ENCODE measurements around the gene MYO16.

MYO16 gene

DNA sequence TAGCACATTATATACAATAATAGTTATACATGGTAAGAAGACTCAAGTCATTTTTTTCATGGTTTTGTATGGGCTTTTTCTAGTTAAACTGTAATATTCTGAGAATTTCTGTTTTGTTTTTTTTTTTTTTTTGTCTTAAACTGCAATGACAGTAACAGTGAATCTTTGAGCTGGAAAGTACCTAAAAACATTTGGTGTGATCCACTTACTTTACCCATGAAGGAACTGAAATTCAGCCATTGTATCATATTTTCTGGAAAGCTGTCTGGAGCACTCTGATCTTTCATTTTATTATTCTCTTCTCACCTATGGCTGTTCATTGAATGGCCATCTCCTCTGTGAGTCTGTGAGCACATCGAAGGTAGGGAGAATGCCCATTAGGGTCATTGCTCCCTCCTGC, 37.8 kb downstream of the MYO16 start:
- no peak for DNase-seq

DNA sequence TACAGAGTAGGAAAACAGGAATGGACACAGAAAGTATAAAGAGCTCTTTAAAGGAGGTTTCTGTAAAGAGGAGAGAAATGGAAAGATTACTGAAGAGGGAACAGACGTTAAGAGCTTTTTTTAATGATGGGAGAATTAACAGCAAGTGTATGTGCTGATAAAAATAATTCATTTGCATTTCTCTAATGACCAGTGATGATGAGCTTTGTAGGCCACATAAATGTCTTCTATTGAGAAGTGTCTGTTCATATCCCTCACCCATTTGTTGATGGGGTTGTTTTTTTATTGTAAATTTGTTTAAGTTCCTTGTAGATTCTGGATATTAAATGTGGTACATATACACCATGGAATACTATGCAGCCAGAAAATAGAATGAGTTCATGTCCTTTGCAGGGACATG, 40.0 kb downstream of the MYO16 start:
- no peak for DNase-seq

DNA sequence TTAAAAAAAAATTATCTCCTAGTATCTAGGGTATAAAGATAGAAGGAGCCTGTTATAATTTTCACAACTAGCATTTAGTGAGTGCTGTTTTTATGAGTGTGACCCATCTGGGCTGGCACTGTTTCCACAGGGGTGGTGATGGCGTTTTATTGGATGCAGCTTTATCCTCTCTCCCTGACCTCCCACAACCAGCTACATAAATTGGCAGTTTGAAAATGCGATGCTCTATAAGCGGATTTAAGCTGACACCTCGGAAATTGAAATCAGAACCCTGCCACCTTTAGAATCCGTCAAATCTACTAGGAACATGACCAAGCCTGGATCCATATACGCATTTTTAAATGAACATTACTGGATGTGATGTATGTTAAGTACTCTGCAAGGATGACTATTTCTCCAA, 44.9 kb downstream of the MYO16 start:
- DNase-seq, result no peak

DNA sequence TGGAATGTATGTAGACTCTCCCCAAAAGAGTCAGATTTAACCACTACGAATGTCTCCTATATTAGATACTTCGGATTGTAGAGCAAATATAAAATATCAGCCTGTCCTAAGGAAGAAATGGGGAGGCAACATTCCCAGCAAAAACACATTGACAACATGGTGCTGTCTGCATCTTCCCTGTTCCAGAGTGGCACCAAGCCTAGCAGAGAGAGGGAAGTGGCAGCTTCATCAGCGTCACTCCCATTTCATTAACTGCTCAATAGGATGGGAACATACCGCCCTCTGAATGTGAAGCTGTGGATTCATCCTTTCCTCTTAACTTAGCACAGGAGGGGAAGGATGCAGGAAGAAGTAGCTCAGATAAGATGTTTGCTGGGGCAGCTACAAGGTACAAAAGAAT, 45.4 kb downstream of the MYO16 start:
- no peak for DNase-seq

DNA sequence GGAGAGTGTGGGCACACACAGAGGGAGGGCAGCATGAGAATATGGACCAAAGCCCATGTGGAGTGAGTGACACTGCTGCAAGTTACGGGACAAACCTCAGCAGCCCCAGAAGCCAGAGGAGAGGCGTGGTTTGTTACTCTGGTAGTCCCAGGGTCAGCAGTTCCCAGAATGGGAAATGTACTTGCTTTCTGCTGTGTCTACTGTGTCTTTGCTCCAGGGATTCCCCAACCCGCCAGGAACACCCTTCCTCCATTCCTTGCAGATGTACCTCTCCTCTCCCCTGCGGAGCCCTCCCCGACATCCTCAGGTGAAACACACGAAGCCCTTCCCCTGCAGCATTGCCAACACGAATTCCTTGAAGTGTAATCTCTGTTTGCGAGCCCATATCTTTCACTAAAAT, 47.2 kb downstream of the MYO16 start:
- no peak for DNase-seq

DNA sequence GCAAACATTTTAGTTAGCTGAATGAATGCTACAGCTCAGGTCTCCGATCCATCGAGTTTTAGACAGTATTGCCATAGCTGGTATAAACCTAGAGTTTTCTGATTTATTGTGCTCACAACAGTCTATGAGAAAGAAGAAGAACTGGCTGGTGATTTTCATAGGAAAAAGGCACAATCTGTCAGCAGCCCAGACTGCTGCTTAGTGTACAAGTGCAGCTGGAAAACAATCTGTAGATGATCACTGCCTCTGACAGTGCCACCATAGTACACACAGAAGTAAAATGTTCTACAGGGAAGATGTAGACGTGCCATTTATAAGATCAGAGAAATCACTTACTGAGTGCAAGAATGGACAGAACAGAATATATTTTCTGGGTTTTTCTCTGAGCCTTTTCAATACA, 48.4 kb downstream of the MYO16 start:
- DNase-seq, result no peak

DNA sequence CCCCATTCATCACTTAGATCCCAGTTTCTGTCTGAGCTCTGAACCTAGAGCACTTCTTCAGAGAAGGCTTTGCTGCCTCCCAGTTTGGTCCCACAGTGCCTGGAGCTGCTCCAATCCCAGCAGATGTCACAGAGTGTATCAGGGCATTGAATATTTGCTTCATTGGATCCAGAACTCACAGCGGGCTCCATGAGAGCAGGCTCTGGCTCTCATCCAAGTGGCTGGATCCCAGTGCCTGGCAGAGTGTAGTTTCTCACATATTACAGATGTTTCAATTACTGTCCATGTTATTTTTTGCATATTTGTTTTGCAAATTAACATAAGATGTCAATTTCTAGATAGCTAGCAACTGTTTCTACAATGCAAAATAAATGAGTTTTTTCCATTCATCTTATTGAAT, 50.6 kb downstream of the MYO16 start:
- no peak for DNase-seq

DNA sequence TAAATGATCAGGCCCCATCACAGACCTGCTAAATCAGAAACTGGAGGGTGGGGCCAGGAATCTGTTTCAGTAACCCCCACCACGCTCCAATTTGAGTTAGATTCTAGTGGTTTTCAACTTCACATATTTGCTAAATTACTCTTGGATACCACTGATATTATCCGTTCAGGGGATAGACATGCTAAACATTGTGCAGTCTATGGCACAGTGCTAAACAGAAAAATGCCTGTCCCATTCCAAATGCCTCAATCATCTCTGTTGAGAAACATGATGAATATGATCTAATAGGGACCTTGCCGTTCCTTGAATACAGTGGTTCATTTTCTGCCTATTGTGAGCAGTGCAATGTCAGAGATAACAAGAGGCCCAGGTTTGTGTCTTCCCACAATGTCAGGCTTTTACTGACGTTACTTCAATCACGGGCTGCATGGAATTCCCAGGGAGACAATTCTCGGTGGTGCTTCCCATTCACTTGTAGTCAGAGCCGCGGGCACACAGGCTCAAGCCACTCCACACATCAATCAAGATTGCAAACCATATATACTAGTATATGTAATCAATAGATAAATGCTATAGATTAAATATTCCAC, 52.7 kb downstream of the MYO16 start:
- DNase-seq, result no peak

DNA sequence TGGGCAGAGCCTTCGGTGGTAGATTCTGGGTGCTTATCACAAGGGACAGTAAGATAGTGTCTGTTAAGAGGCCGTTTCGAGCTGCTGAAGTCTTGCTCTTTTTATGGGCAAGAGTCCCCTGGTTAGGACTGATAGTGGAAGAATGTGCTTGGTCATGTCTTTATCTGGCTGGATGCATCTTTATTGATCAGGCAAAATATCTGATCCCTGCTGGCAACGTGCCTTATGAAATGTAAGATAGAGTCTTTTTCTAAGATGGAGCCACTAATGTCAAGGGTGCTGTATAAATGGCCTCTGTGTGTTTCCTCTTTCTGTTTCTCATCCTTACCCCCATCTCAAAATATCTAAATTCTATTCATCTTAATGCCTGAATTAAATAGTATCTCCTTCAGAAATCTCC, 53.3 kb downstream of the MYO16 start:
- no peak for DNase-seq

DNA sequence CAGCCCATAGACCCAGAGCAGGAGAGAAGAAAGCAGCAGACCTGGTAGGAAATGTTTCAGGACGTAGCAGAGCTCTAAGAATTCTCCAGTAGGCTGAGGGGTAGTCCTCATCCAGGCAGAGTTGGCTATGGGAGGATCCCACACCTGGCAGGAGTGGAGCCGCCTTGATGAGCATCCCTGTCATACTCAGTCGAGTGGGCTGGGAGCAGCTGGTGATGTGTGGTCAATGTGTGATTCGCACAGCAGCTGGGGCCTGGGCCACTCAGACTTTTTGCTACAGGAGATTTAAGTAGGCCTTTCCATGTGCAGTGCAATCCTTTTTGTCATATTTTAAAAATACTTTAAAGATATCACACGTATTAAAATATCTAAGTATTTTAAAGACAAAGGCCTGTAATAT, 56.6 kb downstream of the MYO16 start:
- DNase-seq, result no peak

DNA sequence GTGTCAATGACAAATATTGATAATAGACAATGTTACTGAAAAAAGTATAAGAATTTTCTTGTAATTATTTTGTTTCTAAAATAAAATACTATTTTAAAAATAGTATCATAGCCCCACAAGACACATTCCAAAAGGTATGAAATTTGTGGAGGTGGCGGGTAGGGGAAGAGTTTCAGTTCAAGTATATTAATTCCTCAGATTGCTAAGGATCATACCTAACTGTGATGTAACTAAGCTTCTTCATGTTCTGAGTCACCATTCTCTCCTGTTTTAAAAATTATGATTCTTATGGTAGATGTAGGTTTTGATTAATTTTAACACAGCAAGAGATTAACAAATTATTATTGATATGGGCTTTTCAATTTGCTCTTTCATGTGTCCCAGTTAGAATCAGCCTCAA, 61.3 kb downstream of the MYO16 start:
- DNase-seq, result no peak

DNA sequence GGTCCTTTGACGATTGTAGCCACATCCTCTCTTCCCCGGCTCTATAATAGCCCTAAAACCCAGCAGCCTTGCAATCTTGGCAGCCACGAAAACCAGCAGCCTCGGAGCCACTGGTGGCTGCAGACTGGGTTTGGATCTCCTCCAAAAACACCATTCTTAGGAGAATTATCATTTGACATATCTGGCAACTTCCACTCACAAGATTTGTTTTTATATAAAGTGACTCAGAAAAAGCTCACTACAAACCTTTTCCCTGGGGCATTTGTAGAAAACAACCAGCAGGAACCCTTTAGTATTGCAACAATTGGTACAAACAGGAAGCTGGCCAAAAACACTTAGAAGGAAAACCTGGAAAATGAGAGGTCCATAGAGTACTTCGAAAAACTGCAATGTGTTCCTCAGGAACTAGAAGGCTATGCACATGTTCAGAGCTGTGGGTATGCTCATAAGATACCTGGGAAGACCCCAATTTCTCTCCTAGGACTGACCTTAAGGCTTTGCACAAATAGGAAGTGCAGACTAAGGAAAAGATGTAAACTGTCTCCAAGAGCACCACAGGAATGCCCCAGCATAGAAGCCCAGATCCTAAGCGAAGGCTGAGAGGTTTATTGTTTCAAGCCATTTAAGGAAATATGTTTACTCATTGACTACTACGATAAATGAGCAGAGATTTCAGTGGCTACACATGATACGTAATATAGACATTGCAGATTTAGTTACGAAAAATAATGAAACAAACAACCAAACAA, 71.2 kb downstream of the MYO16 start:
- no peak for DNase-seq

DNA sequence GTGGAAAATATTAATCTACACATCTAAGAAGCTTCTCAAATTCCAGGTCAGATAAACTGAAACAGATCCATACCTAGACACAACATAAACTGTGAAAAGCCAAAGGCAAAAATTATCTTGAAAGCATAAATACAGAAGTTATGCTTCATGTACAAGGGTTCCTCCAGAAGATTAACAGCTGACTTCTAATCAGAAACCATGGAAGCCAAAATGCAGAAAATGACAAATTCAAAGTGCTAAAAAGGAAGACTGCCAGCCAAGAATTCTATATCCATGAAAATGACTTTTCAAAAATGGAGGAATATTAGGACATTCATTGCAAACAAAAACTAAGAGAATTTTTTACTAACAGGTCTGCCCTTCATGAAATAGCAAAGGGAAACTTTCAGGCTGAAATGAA, 72.8 kb downstream of the MYO16 start:
- DNase-seq, result no peak

DNA sequence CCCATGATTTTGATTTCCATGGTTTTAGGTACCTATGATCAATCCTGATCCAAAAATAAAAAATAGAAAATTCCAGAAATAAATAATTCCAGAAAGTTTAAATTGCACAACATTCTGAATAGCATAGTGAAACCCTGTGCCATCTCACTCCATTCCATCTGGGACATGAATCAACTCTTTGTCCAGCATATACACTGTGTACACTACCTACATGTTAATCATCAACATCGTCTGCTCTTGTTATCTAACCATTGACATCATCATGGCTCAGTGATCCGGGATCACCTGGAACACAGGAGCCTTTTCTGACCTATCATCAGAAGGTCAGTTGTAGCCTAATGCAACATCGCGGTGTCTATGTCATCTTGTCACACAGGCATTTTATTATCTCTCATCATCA, 75.6 kb downstream of the MYO16 start:
- DNase-seq, result no peak

DNA sequence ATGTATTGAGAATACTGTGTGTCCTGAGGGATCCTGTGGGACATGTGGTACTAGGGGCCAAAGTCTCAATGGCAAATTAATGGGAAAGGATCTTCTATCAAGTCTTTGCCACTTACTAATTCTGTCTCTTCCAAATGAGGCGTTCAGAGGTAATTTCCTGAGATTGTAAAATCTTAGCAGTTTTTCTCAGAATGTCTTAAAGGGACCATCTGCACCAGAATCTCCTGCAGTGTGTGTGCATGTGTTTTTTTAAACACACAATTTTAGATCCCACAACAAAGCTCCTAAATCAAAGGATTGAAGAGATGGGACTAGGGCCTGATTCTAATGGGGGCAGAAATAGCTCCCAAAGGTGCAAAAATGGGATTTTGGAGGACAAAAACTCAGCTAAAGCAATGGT, 78.2 kb downstream of the MYO16 start:
- no peak for DNase-seq

DNA sequence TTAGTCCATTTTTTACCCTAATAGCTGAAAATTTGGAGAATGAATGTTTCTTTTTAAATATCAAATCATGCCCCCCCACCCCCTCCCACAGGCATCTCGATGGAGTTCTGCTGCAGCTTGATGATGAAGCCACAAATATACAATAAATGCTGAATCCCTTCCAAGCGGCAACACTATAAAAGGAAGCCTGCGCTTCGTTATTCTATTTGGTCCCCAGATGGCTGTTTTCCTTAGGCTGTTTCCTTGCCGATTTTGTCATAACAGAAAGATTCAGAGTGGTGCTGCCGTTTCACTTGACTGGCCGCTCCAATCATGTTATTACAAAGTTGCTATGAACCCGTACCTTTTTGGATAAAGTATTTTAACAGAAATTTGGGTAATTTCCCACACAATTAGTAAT, 79.5 kb downstream of the MYO16 start:
- no peak for DNase-seq

DNA sequence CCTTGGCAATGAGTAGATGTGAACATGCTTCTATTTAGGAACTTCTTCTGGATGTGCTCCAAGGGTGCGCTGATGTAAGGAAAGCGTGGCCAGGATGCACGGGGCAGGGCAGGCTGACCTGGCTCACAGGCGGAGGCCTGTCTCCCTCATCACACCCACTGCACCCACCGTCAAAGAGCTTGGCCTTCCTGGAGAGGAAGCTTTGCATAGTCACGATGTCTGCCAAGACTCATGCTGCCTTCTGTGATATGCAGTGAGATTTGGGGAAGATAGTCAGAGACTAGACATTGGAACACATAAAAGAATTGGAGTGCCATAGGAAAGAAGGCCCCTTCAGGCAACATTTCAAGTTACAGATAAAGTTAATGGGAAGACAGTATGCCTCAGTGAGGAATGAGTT, 82.0 kb downstream of the MYO16 start:
- no peak for DNase-seq

DNA sequence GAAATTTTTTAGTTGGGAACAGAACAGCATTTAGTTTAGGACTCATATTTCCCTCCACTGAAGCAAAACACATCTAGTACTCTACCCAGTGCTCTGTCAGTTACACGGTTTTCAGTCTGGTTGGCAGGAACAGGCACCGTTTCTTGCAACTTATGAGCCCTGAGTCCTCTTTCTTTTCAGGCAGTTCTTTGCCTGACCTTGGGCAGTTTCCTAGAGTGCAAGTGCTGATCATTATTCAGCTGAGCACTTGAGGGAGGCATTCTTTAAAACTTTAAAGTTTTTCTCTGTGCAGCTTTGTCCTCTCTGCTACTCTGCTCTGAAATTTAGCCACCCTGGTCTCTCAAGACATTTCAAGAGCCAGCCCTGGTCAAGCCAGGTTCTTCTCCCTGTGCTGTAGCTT, 96.1 kb downstream of the MYO16 start:
- DNase-seq, result no peak

DNA sequence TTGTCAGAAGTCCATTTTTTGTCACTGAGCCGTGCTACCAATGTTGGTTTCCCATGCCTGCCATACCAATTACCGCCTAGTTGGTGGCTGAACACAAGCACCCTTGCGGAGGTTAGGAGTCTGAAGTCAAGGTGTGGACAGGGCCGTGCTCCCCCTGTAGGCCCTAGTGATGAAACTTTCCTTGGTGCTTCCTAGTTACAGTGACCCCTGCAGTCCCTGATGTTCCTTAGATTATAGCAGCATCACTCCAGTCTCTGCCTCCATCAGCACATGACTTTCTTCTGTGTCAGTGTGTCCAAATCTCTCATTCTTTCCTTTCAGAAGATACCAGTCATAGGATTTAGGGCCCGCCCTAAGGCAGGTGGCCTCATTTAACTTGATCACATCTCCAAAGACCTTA, 99.0 kb downstream of the MYO16 start:
- DNase-seq, result no peak

DNA sequence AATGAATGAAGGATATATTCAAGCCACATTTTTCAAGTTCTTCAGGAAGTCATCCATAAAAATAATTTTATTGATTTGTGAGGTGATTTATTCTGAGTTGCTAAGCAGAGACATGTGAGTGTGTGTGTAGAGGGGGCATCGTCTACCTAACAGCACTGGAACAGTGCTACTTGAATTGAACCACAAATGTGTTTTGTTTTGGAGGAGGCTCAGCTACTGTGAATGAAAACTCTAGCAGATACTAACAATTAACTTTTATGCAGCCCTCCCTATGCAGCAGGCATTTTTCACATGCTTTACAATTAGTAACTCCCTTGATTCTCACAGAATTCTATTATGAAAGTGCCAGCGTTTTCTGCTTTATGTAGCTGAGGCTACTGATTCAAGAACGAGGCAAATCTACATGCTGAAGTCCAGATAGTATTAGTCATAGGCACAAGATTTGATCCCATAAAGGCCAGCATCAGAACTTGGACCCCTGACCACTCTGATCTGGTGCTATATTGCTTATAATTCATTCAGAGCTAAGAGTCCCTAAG, 103.7 kb downstream of the MYO16 start:
- DNase-seq, result no peak

DNA sequence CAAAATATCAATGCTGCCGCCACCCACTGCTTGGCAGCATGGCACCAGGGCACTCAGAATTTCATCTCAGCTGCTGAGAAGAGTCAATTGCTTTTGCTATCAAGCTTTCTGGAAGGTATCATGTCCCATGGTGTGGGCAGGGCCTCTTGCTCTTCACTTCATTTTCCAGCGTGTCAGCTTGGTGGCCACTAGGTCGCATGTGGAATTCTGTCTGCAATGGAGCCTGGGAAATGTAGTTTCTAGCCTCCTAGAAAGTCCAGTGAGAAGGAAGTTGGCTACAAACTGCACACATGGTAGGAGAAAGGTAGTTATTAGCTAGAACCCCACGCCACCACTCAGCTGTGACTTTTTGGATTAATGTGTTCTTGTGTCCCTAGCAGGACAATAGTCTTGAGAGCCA, 105.3 kb downstream of the MYO16 start:
- no peak for DNase-seq

DNA sequence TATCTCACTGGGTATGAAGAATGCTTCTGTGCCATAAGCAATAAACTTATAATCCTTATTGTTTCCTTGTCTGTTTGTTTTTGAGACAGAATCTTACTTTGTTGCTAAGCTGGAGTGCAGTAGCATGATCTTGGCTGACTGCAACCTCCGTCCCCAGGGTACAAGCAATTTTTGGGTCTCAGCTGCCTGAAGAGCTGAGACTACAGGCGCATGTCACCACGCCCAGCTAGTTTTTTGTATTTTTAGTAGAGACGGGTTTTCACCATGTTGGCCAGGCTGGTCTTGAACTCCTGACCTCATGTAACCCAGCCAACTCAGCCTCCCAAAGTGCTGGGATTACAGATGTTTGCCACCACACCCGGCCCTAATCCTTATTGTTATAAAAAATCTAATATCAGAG, 112.5 kb downstream of the MYO16 start:
- no peak for DNase-seq

DNA sequence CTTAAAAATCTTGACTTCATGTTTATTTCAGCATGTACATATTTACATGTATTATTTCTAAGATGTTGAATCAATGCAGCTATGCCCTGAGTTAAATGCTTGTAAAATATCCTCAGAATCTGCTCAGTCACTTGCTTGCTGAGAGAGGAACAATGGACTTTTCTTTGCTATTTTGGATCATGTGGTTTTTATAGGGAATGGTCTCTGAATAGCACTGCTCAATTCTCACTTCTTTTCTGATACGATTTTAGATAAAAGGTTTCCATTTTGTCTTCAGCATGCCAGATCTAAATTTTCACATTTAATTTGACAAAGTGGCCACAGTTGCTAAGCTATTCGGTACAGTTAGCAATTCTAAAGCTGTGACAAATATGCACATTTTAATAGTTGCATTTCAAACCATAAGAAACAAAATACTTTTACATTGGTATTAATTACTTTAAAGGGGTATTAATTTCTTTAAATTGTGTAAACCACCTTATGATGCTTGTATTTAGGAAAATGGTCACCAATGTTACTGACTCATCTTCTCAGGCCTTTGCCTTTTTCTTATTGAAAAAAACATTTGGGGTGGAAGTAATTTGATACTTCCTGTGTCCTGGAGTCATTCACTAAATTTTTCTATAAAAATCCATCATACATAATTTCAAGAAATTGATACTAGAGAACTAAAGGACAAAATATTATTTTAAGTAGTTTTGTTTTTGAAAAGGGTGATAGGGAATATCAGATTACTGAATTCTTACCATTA, 113.5 kb downstream of the MYO16 start:
- DNase-seq, result no peak

DNA sequence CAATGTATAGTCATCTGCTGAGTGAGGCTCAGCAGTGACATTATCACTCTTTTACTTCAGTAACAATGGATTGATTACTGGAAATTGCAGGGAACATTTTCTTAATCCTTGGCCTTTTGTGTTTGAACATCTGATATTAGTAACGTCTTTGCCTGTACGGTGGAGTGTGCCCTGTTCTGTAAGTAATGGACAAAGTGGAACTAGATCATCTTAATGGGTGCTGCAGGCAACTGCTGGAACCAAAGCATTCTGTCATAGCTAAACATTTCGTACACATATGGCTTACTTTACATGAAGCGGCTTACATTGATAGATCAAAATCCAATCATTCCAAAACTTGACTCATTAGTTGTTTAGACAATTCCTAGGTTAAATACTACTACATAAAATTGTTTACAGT, 114.1 kb downstream of the MYO16 start:
- DNase-seq, result no peak
